HG03460 (cell line): ENCODE data around the gene PRKCZ.

Experiments used
- ATAC-seq: cut with Tn5 transposase; IDR thresholded peaks from one replicate; pipeline ENCODE4 v1.9.1; 2021; ENCODE audit not compliant: unreplicated experiment

Gene PRKCZ

GRCh38 chr1:2205191-2205952, 155.2 kb downstream of the PRKCZ start:
- peak; percentile 53 for ATAC-seq

GRCh38 chr1:2206813-2207487, 156.7 kb downstream of the PRKCZ start:
- ATAC-seq, result no peak

GRCh38 chr1:2208309-2209239, 158.4 kb downstream of the PRKCZ start:
- ATAC-seq, result no peak

GRCh38 chr1:2209400-2210083, 159.3 kb downstream of the PRKCZ start:
- ATAC-seq, result no peak

- no peak for ATAC-seq
These were observed 160.0 kb downstream of the PRKCZ start for GRCh38 chr1:2210084-2210653.

DNA sequence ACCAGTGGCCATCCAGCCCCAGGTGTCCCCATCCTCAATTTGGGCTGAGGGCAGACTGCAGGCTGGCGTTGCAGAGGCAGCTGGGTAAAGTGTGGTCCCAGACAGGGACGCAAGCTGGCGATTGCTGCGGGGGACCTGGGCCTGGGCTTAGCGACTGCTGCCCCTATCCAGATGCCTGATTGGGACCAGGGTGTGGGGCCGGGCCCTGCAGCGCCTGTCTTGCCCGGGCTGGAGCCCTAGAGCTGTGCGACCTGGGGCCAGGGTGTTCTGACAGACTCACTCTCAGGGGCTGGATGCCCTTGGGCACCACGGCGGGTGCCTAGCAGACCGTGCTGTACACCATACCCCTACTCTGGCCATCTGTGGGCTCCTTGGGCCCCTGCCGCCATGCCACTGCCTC, 160.6 kb downstream of the PRKCZ start:
- ATAC-seq, result no peak

- no peak for ATAC-seq
These were observed 162.0 kb downstream of the PRKCZ start for GRCh38 chr1:2212274-2212531.

GRCh38 chr1:2212532-2213491, 162.6 kb downstream of the PRKCZ start:
- ATAC-seq, result no peak

DNA sequence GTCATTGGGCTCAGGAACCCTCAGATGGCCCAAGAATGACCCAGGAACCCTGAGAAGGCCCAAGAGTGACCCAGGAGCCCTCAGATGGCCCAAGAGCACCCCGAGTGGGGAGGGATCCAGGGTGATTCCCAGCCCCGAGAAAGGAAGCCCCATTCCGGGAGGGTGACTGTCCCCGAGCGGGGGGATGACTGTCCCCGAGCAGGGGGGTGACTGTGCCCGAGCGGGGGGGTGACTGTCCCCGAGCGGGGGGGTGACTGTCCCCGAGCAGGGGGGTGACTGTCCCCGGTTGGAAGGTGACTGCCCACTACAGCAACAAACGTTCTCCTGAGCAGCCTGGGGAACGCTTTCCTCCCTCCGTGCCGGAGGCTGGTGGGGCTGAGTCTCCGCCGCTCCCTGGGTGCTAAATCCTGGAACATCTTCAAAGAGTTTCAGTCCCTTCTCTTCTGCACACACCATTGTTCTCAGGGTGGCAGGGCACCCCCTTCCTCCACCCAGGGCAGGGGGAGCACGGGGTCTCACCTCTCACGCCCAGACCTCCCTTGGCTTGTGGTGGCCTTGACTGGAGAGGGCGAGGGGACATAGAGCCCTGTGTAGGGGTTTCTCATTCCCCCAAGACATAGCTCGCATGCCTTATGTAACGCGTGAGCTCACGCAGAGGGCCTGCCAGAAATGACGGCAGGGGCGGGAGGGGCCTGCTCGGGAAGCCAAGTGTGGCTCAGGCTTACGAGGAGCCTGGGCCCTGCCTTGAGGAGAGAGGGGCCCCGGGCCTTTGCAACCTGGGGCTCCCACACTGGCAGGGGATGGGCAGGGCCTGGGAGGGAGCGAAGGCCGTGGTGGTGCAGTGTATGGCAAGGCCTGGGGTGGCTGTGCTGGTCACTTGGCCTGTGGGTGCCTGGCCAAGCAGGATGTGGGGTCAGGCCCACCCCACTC, 163.6 kb downstream of the PRKCZ start:
- ATAC-seq, result no peak

- ATAC-seq, result no peak
These were observed 164.5 kb downstream of the PRKCZ start for GRCh38 chr1:2214541-2215241.

- ATAC-seq, result no peak
These were observed 165.1 kb downstream of the PRKCZ start for GRCh38 chr1:2215329-2215728.

DNA sequence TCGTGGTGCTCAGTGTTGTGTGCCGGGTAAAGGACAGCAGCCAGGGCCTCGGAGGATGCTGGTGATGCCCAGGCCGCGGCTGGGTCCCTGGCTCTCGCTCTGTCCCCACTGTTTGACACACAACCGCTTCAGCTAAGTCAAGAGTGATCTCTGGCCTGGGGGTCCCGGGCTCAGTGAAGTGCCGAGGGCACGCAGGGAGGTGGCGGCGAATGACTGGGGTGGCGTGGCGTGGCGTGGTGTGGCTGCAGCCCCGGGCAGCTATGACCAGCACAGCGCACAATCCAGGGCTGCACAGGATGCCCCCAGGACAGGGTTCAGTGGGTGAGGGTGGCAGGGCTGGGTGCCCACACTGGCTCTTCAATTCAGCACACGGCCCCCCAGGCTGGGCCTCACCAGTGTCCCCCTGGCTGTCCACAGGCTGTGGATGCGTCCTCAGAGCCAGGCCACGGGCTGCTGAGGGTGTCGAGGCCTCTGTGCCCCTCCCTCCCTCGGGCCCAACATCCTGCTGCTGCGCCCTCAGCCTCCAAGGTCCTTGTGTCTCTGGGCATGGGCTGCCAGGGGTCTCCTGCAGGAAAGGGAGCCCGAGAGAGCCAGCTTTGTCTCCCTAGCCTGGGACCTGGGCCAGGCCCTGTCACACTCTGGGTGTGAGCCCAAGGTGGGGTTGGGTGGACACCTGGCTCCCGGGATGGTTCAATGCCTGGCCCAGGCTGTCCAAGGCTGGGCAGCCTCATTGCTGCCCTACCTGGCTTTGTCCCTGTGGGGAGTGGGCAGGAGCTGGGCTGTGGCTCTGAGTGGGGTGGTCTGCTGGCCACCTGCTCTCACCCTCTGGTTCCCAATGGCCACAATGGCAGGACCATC, 165.9 kb downstream of the PRKCZ start:
- ATAC-seq, result no peak

- no peak for ATAC-seq
These were observed 166.5 kb downstream of the PRKCZ start for GRCh38 chr1:2216767-2217058.

DNA sequence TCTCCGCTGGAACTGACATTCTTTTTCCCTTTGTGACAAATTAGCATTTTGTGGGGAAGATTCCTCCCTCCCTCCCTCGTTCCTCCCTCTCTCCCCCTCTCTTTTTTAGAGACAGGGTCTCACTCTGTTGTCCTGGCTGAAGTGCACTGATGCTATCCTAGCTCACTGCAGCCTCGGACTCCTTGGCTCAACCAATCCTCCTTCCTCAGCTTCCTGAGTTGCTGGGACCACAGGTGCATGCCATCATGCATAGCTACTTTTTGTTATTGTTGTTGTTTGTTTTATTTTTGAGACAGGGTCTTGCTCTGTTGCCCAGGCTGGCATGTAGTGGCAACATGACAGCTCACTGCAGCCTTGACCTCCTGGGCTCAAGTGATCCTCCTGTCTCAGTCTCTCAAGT, 171.1 kb downstream of the PRKCZ start:
- ATAC-seq, result no peak

- ATAC-seq, result no peak
These were observed 174.0 kb downstream of the PRKCZ start for GRCh38 chr1:2224170-2224584.

- no peak for ATAC-seq
These were observed 174.6 kb downstream of the PRKCZ start for GRCh38 chr1:2224631-2225428.
